OCI-LY1 (cell line): ENCODE results near the gene CCDC110.
A peak's percentile ranks its signal among the peaks of the same experiment; 100 is the strongest.

ENCODE experiments used
- H2AFZ ChIP-seq: fragments of 200-600 bp; sonication (generic), shearing (Covaris generic); 2 replicates; pipeline ENCODE4 v1.6.0; 2014; ENCODE audit warnings: antibody characterized with exemption, mild to moderate bottlenecking, low read length
- H3F3A ChIP-seq: fragments of 200-600 bp; sonication (generic), shearing (Covaris generic); 2 replicates; pipeline ENCODE4 v1.6.0; 2014; ENCODE audit warnings: mild to moderate bottlenecking, antibody characterized with exemption, low read length, moderate library complexity; ENCODE audit not compliant: insufficient read depth
- H3K27ac ChIP-seq: fragments of 200-600 bp; sonication (generic); 2 replicates; pipeline ENCODE4 v1.5.1; 2014; ENCODE audit warnings: low read length, mixed run types, mild to moderate bottlenecking, low read depth; ENCODE audit not compliant: poor library complexity, severe bottlenecking
- H3K27me3 ChIP-seq: fragments of 200-600 bp; sonication (generic); 2 replicates; pipeline ENCODE4 v1.6.0; 2014; ENCODE audit warnings: antibody characterized with exemption, mild to moderate bottlenecking, low read length, moderate library complexity; ENCODE audit not compliant: insufficient read depth
- H3K36me3 ChIP-seq: fragments of 200-600 bp; sonication (generic); 2 replicates; pipeline ENCODE4 v1.6.1; 2014; ENCODE audit warnings: mild to moderate bottlenecking, antibody characterized with exemption, low read length, moderate library complexity, mixed read lengths; ENCODE audit not compliant: insufficient read depth
- H3K4me1 ChIP-seq: fragments of 200-600 bp; sonication (generic); 2 replicates; pipeline ENCODE4 v1.5.1; 2014; ENCODE audit warnings: mild to moderate bottlenecking, low read length, moderate library complexity; ENCODE audit not compliant: insufficient read depth, severe bottlenecking
- H3K4me2 ChIP-seq: fragments of 200-600 bp; sonication (generic), shearing (Covaris generic); 2 replicates; pipeline ENCODE4 v1.6.1; 2014; ENCODE audit warnings: low read length
- H3K4me3 ChIP-seq: fragments of 200-600 bp; sonication (generic); 2 replicates; pipeline ENCODE4 v1.5.1; 2014; ENCODE audit warnings: low read length, low read depth, mild to moderate bottlenecking, mixed read lengths; ENCODE audit not compliant: poor library complexity, severe bottlenecking
- H3K79me2 ChIP-seq: fragments of 200-600 bp; shearing (Covaris generic); 2 replicates; pipeline ENCODE4 v1.6.1; 2016; ENCODE audit warnings: mixed run types, low read length, mixed read lengths; ENCODE audit not compliant: insufficient read depth
- H3K9ac ChIP-seq: fragments of 200-600 bp; sonication (generic), shearing (Covaris generic); 2 replicates; pipeline ENCODE4 v1.6.1; 2014; ENCODE audit warnings: mild to moderate bottlenecking, low read length, mixed read lengths
- H3K9me2 ChIP-seq: fragments of 200-600 bp; sonication (generic), shearing (Covaris generic); 2 replicates; pipeline ENCODE4 v1.6.1; 2014; ENCODE audit warnings: low read depth, mild to moderate bottlenecking, low read length, mixed read lengths
- H3K9me3 ChIP-seq: fragments of 200-600 bp; shearing (Covaris generic); 2 replicates; pipeline ENCODE4 v1.6.1; 2014; ENCODE audit warnings: low read length, mixed read lengths
- H4K20me1 ChIP-seq: fragments of 200-600 bp; sonication (generic), shearing (Covaris generic); 2 replicates; pipeline ENCODE4 v1.6.0; 2016; ENCODE audit warnings: mild to moderate bottlenecking, low read length; ENCODE audit not compliant: insufficient read depth
- EZH2 ChIP-seq: fragments of 200-600 bp; sonication (generic), shearing (Covaris generic); IDR thresholded peaks from 2 replicates; pipeline ENCODE4 v1.8.0; 2017; ENCODE audit warnings: borderline replicate concordance, mixed run types, mild to moderate bottlenecking, antibody characterized with exemption, low read length, moderate library complexity, mixed read lengths
- TF ChIP-seq, protein P1 (sequence below): fragments of 200-600 bp; sonication (generic), shearing (Covaris generic); IDR thresholded peaks from 2 replicates; pipeline ENCODE4 v1.5.1; 2017; ENCODE audit warnings: mild to moderate bottlenecking, antibody characterized with exemption, low read length, moderate library complexity, mixed read lengths

Gene CCDC110

DNA sequence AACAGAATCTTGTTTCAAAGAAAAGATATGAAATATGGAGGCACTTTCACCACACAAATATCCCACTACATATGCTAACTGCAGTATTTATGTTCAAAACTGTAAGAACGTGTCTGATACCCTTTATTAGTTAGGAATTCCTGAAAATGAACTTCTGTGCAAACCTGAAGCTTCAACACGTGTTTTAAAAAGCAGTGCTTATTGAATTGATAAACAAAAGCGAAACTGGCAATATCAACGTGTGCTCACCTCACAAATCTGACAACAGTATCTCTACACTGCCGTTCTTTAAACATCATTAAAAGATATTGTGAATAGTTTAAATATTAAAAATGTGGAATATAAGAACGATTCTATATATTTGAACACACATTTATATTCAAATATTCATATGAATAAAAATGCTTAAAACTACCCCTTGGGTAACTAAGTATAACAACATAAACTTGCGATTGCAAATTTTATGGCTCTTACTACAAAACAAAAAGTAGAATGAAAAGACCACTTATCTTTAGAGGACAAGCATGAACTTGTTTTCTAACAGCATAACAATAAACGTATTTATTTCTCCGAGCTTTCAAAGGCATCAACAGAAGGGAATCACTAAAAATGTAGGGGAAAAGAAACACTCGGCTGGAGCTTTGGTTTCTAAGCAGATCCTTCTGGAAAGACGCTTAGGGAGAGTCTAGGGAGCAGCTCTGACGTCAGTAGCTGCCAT lies 76.1 kb downstream of the CCDC110 start, which contains the start of gene LRP2BP:
Gene LRP2BP, minus strand, starts transcription at position 687 of the 718 bp plus-strand sequence. CDS start 17,738 bp downstream, outside the sequence.
- no peaks in the 10 kb centered on the region for H3K9me3 ChIP-seq
- H3K36me3 ChIP-seq: peaks cover 23% of the 10 kb centered on the region; the same call in 1 of the 2 replicates
- 0 out of 2 replicates have a peak, but pooled peaks cover 2% of the 10 kb centered on the region for H3F3A ChIP-seq
- H3K4me1 ChIP-seq: peaks cover 57% of the 10 kb centered on the region
- H3K4me3 ChIP-seq: peak within 1 kb of the TSS; percentile 66
- H4K20me1 ChIP-seq: no peaks in the 10 kb centered on the region
- peak within 1 kb of the TSS; percentile 71 for H3K9ac ChIP-seq
- H2AFZ ChIP-seq: 0 out of 2 replicates have a peak within 1 kb of the TSS, but pooled peaks have one; percentile 1
- H3K79me2 ChIP-seq: no peaks in the 10 kb centered on the region
- no peaks in the 10 kb centered on the region for H3K27me3 ChIP-seq
- peak within 1 kb of the TSS; percentile 44 for H3K27ac ChIP-seq
- peak within 1 kb of the TSS; percentile 93 for H3K4me2 ChIP-seq
- H3K9me2 ChIP-seq: no peaks in the 10 kb centered on the region
- TF ChIP-seq, protein P1, sequence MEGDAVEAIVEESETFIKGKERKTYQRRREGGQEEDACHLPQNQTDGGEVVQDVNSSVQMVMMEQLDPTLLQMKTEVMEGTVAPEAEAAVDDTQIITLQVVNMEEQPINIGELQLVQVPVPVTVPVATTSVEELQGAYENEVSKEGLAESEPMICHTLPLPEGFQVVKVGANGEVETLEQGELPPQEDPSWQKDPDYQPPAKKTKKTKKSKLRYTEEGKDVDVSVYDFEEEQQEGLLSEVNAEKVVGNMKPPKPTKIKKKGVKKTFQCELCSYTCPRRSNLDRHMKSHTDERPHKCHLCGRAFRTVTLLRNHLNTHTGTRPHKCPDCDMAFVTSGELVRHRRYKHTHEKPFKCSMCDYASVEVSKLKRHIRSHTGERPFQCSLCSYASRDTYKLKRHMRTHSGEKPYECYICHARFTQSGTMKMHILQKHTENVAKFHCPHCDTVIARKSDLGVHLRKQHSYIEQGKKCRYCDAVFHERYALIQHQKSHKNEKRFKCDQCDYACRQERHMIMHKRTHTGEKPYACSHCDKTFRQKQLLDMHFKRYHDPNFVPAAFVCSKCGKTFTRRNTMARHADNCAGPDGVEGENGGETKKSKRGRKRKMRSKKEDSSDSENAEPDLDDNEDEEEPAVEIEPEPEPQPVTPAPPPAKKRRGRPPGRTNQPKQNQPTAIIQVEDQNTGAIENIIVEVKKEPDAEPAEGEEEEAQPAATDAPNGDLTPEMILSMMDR: no peak
- no peak for TF ChIP-seq EZH2
